A673 (cell line): Measurements from ENCODE around the gene FAM50A. TPM values are rescaled to one million over a fixed set of nuclear protein-coding genes. Genes with fewer than 3 reads are reported as not detected.

Experiments used
- BruUV-seq: library from RNA; stranded (reverse); fragments of 400-500 nt; replicated peaks from 2 replicates; lab custom pipeline; 2021; lab: Mats Ljungman, UMichigan
- CTCF ChIA-PET: fragments of 300-600 bp; sonication (Branson Sonifier 250); formaldehyde crosslinking; loops from one replicate; lab custom pipeline; 2022; ENCODE audit warnings: antibody characterized with exemption; lab: Charles Lee
- POLR2A ChIA-PET: fragments of 300-600 bp; sonication (Branson Sonifier 250); formaldehyde crosslinking; loops from one replicate; lab custom pipeline; 2022; ENCODE audit warnings: antibody characterized with exemption; ENCODE audit not compliant: low non-redundant PET; lab: Charles Lee
- DNase-seq: peaks from one replicate; pipeline ENCODE4 v3.0.0-alpha.2; 2015; ENCODE audit warnings: low spot score
- H3K27ac ChIP-seq: fragments of 200-600 bp; sonication (generic); 2 replicates; pipeline ENCODE4 v1.5.1; 2016; ENCODE audit warnings: mixed run types, low read depth, mild to moderate bottlenecking, mixed read lengths, antibody characterized with exemption, low read length; ENCODE audit not compliant: poor library complexity, severe bottlenecking
- H3K27me3 ChIP-seq: fragments of 200-600 bp; sonication (generic); replicated peaks from 2 replicates; pipeline ENCODE4 v1.6.1; 2017; ENCODE audit warnings: mixed run types, low read depth, mild to moderate bottlenecking, mixed read lengths, antibody characterized with exemption, low read length; ENCODE audit not compliant: insufficient read depth, poor library complexity
- H3K36me3 ChIP-seq: fragments of 200-600 bp; sonication (generic); 2 replicates; pipeline ENCODE4 v1.6.1; 2016; ENCODE audit warnings: mixed run types, mild to moderate bottlenecking, mixed read lengths, antibody characterized with exemption, low read length; ENCODE audit not compliant: insufficient read depth, poor library complexity, severe bottlenecking
- H3K4me1 ChIP-seq: fragments of 200-600 bp; sonication (generic); 2 replicates; pipeline ENCODE4 v1.6.1; 2017; ENCODE audit warnings: mixed run types, mild to moderate bottlenecking, mixed read lengths, antibody characterized with exemption, low read length; ENCODE audit not compliant: insufficient read depth, poor library complexity, severe bottlenecking
- H3K4me3 ChIP-seq: fragments of 200-600 bp; sonication (generic); 2 replicates; pipeline ENCODE4 v1.5.1; 2016; ENCODE audit warnings: low read depth, mixed run types, mild to moderate bottlenecking, mixed read lengths, low read length; ENCODE audit not compliant: poor library complexity, severe bottlenecking
- H3K9me3 ChIP-seq: fragments of 200-600 bp; sonication (generic); 2 replicates; pipeline ENCODE4 v1.6.1; 2016; ENCODE audit warnings: mixed run types, low read depth, mild to moderate bottlenecking, mixed read lengths, antibody characterized with exemption, low read length; ENCODE audit not compliant: poor library complexity, severe bottlenecking
- EZH2 ChIP-seq: fragments of 200-600 bp; sonication (generic); IDR thresholded peaks from 2 replicates; pipeline ENCODE4 v1.6.1; 2017; ENCODE audit warnings: borderline replicate concordance, low read depth, mild to moderate bottlenecking, mixed read lengths, antibody characterized with exemption, low read length; ENCODE audit not compliant: poor library complexity, severe bottlenecking
- intact Hi-C: fragments of 100-400 bp; cut with micrococcal nuclease; formaldehyde crosslinking; loops from one replicate; pipeline ENCODE4 v1.10.0; 2022; ENCODE audit not compliant: unreplicated experiment
- total RNA-seq: library from RNA; stranded (reverse); gene quantifications from 2 replicates; pipeline ENCODE4 v1.2.3, GENCODE V29; 2021
- TF ChIP-seq, protein P1 (sequence below): fragments of 300-800, 200-600 bp; sonication (generic); conservative IDR thresholded peaks from 2 replicates; pipeline ENCODE4 v1.5.1; 2017; ENCODE audit warnings: low read depth, mild to moderate bottlenecking, antibody characterized with exemption, low read length, moderate library complexity, mixed read lengths

Gene FAM50A
- total RNA-seq, 1 experiment from 2014 or later, result 83.7 TPM

DNA sequence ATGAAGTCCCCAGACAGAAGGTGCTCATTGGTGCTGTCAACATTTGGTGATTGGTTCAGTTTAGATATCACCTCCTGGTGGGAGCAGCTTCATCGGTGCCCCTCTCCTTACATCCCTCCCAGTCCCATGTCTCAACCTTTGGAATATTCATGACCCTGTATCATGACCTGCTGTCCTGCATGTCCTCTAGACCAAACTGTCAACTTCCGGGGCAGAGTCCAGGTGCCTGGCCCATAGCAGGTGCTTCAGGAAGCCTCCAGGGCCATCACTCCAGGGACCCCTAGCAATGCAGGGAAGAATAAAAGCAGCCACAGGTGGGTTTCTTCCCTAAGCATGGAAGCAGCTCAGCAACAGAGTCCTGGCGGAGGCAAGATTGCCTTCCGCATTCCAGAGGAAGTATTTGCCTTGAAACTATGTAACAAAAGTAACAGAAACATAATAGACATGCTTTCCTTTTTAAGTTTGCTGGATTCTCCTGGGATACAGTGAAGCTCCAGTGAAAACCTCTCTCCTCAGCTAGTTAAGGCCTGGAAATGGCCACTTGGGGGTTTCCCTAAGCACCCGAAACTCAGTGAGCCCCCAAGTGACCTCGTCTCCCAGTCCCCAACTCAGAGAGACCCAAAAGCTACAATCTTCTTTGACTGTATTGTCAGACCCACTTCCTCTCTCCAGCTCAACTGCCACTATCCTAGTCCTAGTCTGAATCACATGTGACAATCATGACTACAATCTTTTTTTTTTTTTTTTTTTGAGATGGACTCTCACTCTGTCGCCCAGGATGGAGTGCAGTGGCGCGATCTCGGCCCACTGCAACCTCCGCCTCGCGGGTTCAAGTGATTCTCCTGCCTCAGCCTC is 16.8 kb upstream of the FAM50A start:
- Histone ChIP-seq H3K27me3 (no peaks in the 10 kb centered on the region), H3K4me1 (peaks cover 5% of the 10 kb centered on the region), H3K9me3 (no peaks in the 10 kb centered on the region), H3K36me3 (peaks cover 4% of the 10 kb centered on the region), H3K4me3 (no peak overlapping the region), H3K27ac (no peak overlapping the region)
- DNase-seq, result no peak
- POLR2A ChIA-PET, result no interaction called here
- intact Hi-C loops, result no loop called here
- no TSS peak for BruUV-seq
- CTCF ChIA-PET, result no interaction called here
- TF ChIP-seq, protein P1, sequence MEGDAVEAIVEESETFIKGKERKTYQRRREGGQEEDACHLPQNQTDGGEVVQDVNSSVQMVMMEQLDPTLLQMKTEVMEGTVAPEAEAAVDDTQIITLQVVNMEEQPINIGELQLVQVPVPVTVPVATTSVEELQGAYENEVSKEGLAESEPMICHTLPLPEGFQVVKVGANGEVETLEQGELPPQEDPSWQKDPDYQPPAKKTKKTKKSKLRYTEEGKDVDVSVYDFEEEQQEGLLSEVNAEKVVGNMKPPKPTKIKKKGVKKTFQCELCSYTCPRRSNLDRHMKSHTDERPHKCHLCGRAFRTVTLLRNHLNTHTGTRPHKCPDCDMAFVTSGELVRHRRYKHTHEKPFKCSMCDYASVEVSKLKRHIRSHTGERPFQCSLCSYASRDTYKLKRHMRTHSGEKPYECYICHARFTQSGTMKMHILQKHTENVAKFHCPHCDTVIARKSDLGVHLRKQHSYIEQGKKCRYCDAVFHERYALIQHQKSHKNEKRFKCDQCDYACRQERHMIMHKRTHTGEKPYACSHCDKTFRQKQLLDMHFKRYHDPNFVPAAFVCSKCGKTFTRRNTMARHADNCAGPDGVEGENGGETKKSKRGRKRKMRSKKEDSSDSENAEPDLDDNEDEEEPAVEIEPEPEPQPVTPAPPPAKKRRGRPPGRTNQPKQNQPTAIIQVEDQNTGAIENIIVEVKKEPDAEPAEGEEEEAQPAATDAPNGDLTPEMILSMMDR, result no peak
- TF ChIP-seq EZH2, result no peak

DNA sequence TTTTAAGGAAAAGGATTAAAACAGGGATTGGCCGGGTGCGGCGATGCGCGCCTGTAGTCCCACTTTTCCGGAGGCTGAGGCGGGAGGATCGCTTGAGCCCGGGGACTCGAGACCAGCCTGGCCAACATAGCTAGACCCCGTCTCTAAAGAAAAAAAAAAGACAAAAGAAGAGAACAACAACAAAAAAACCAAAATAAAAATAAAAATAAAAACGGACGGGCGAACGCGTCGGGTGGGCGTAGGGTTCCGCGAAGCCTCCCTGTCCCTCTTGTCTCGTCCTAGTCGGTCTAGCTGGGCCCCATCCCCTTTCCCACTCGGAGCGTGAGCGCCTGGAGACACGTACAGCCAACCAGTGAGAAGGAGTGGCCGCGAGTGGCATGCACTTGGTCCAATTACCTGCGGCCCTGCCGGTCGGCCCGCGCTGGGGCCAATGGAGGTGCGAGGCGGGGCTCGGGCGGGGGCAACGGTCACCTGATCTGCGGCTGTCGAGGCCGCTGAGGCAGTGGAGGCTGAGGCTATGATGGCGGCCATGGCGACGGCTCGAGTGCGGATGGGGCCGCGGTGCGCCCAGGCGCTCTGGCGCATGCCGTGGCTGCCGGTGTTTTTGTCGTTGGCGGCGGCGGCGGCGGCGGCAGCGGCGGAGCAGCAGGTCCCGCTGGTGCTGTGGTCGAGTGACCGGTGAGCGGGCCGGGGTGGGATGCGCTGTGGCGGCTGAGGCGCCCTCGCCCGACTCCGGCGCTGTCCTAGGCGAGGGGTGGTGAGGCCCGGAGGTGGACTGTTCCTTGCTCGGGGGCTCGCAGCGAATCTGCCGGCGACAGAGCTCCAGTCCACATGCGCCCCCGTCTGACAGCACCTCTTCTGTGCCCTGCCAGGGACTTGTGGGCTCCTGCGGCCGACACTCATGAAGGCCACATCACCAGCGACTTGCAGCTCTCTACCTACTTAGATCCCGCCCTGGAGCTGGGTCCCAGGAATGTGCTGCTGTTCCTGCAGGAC is 15.5 kb upstream of the FAM50A start, which contains the start of gene ATP6AP1:
Gene ATP6AP1, plus strand, starts transcription at position 502 of the 996 bp plus-strand sequence. Its CDS starts 16 bp downstream, at position 518.
- DNase-seq, result peak; percentile 94
- intact Hi-C loops, result no loop called here
- POLR2A ChIA-PET, result no interaction called here
- Histone ChIP-seq H3K27ac (peak within 1 kb of the TSS; percentile 67), H3K36me3 (peaks cover 4% of the 10 kb centered on the region), H3K4me3 (peak within 1 kb of the TSS; percentile 73), H3K9me3 (no peaks in the 10 kb centered on the region), H3K4me1 (peaks cover 5% of the 10 kb centered on the region), H3K27me3 (no peaks in the 10 kb centered on the region)
- CTCF ChIA-PET, result interaction anchor here (0.6 kb wide), 1 partner anchor 300 kb away, joined by 9 read pairs; no protein-coding TSS in a partner anchor
- TF ChIP-seq, protein P1, result 0 out of 2 replicates have a peak, but pooled peaks have one; percentile 15
- TF ChIP-seq EZH2, result no peak
- BruUV-seq, result no TSS peak

DNA sequence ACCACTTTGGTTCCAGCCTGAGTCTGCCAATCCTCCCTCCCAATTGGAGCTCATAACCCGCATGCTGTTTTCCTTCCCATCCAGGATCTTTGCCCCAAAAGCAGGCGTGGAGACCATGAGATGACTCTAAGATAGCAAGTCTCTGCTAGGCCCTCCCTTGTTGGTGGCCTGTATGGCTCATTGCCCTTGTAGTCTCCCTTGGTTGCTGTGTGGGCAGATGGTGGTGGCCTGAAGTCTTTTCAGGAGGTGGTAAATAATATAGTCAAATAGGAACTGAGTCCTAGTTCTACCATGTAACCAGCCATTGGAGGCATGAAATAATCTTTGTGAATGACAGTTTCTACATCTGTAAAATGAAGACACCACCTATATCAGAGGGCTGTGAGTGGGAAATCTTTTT is 14.2 kb upstream of the FAM50A start:
- TF ChIP-seq, protein P1, result no peak
- no peak for TF ChIP-seq EZH2
- POLR2A ChIA-PET, result no interaction called here
- Histone ChIP-seq H3K27ac (no peak overlapping the region), H3K9me3 (no peaks in the 10 kb centered on the region), H3K4me1 (peaks cover 5% of the 10 kb centered on the region), H3K36me3 (peaks cover 8% of the 10 kb centered on the region), H3K27me3 (no peaks in the 10 kb centered on the region), H3K4me3 (peak overlapping the region; percentile 73)
- DNase-seq, result no peak
- TSS peak; percentile 74 for BruUV-seq
- intact Hi-C loops, result no loop called here
- CTCF ChIA-PET, result no interaction called here
